GM21528 (cell line): ENCODE results near the gene BCL2A1.
A peak's percentile ranks its signal among the peaks of the same experiment; 100 is the strongest.

Source experiments
- ATAC-seq: cut with Tn5 transposase; IDR thresholded peaks from one replicate; pipeline ENCODE4 v1.9.1; 2021; ENCODE audit warnings: mild to moderate bottlenecking, moderate library complexity; ENCODE audit not compliant: unreplicated experiment, low FRiP score

BCL2A1 gene

GRCh38 chr15:79990280-79990996 lies 19.4 kb upstream of the BCL2A1 start:
- no peak for ATAC-seq

GRCh38 chr15:79989682-79990081 lies 18.7 kb upstream of the BCL2A1 start:
- no peak for ATAC-seq

GRCh38 chr15:79989183-79989582 lies 18.2 kb upstream of the BCL2A1 start:
- ATAC-seq, result no peak

GRCh38 chr15:79988448-79989117 lies 17.6 kb upstream of the BCL2A1 start:
- no peak for ATAC-seq

- no peak for ATAC-seq
These were observed 17.0 kb upstream of the BCL2A1 start for GRCh38 chr15:79987969-79988368.

- ATAC-seq, result no peak
These were observed 16.6 kb upstream of the BCL2A1 start for GRCh38 chr15:79987569-79987955.

GRCh38 chr15:79981831-79982455 lies 10.9 kb upstream of the BCL2A1 start:
- ATAC-seq, result peak; percentile 32

- peak; percentile 75 for ATAC-seq
These were observed 7.9 kb upstream of the BCL2A1 start for GRCh38 chr15:79978655-79979514.

- no peak for ATAC-seq
These were observed 7.3 kb upstream of the BCL2A1 start for GRCh38 chr15:79978260-79978654.

GRCh38 chr15:79977431-79978054 lies 6.5 kb upstream of the BCL2A1 start:
- ATAC-seq, result peak; percentile 31

GRCh38 chr15:79973456-79974195 lies 2.6 kb upstream of the BCL2A1 start:
- no peak for ATAC-seq

GRCh38 chr15:79972863-79973262 lies 1.9 kb upstream of the BCL2A1 start:
- no peak for ATAC-seq

GRCh38 chr15:79970181-79970580 lies 815 bp downstream of the BCL2A1 start:
- no peak for ATAC-seq

- ATAC-seq, result no peak
These were observed 1.9 kb downstream of the BCL2A1 start for GRCh38 chr15:79969146-79969545.

- no peak for ATAC-seq
These were observed 3.5 kb downstream of the BCL2A1 start for GRCh38 chr15:79967298-79968182.

GRCh38 chr15:79966634-79967297 lies 4.2 kb downstream of the BCL2A1 start:
- ATAC-seq, result no peak

- ATAC-seq, result no peak
These were observed 5.0 kb downstream of the BCL2A1 start for GRCh38 chr15:79965846-79966630.
